Raji (cell line): Measurements from ENCODE around the gene VAC14.

Experiments
- POLR2A ChIP-seq: IDR thresholded peaks from 2 replicates; pipeline ENCODE4 v1.6.1; 2011; ENCODE audit warnings: low read depth, low read length, control low read depth; ENCODE audit not compliant: insufficient read depth

VAC14 gene

DNA sequence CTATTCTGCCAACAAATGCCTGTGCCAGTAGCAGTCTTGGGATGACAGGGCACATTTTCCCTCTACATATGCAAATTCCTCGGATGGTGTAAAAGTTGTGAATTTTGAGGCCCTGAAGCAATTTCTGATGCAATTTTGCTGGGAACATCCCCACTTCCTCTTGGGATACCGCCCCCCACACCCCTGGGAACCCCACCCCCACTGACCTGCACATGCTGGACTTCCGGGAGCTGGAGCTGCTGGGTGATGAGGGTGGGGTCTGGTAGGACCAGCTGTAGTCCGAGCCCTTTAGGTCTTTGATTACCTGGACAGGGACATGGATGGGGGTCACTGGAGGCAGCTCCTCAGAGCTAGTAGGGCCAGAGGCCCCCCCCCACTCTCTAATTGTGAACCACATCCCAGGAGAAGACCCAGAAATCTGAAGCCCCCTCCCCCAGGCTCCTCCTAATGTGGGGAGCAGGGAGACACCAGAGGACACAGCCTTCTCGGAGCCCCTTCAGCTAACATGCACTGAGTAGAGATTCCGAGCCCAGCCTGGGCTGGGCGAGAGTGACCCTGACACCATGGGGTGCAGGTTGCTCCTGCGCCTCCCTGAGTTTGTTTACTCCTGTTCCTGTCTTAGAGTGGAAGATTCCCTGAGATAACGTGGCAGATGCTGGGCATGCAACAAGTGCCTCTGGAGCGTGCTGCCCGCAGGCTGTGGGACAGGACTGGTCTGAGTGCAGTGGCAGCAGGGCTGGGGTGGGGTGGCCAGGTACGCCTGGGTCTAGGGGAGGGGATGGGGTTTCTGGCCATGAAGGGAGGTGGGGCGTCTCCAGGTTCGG, 124.1 kb downstream of the VAC14 start:
- no peak for TF ChIP-seq POLR2A

DNA sequence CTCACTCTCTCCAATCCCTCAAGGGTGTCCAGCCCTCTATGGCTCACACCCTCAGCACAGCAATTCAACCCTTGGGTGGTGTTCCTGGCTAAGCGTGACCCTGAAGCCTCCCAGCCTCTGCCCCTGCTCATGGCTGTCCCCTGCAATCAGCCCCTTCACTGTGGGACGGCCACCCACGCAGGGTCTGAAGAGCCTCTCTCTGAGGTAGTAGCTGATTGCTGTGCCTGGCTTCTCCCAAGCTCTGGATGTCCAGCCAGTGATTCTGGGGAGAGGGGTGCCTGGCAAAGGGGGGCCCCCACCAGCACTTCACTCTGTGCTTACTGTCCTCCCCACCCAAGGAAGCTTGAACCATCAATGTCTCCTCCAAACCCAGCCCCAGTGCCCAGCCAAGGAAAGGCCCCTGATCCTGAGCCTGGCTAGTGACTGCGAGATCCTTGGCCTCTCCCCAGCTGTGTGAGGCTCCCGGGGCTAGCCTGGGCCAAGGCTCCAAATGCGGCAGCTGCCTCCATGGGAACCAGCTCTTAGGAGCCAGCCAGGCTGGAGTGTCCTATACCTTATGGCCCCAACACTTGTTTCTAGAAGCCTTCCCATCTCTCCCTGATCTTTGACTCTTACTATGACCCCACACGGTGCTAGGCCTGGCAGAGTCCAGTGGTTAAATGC, 125.0 kb downstream of the VAC14 start:
- TF ChIP-seq POLR2A: no peak

DNA sequence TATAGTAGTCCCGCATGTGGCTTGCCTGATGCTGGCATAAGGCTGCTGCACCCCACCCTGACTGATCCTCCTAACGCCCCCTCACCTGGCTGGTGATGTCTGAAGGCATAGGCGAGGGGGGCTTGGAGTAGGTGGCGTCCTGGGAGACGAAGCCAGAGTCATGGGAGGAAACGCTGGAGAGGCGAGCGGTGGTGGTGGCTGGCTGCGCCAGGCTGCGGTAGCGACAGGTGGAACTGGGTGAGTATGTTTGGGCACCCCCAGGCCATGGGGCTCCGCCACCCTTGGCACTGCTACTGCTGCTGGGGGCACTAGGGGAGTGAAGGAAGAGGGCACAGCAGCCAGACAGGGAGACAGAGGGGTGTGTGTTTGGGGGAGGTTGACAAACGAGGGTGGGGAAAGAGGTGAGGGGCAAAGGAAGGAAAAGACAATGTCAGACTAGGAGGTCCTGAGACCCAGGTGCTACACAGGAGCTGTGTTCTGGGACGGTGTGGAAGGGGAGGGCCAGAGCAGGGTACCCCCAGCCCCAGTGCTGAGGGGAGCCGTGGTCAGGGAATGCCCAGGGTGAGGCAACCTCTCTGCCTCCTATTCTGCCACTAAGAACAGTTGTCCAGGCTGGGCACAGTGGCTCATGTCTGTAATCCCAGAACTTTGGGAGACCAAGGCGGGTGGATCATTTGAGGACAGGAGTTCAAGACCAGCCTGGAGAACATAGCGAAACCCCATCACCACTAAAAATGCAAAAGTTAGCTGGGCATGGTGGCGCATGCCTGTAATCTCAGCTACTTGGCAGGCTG, 126.5 kb downstream of the VAC14 start:
- TF ChIP-seq POLR2A: no peak

DNA sequence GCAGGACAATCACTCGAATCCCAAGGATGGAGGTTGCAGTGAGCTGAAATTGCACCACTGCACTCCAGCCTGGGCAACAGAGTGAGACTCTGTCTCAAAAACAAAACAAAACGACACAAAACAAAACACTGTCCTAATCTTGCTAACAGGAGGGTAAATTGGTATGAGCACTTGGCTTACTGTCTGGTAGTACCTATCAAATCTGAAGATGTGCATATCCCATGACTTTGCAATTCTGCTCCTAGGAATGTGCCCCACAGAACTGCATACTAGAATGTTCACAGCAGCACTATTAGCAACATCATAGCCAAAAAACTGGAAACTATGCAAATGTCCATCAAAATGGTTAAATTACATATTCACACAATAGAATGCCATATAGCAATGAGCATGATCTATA, 130.8 kb downstream of the VAC14 start:
- TF ChIP-seq POLR2A: no peak

DNA sequence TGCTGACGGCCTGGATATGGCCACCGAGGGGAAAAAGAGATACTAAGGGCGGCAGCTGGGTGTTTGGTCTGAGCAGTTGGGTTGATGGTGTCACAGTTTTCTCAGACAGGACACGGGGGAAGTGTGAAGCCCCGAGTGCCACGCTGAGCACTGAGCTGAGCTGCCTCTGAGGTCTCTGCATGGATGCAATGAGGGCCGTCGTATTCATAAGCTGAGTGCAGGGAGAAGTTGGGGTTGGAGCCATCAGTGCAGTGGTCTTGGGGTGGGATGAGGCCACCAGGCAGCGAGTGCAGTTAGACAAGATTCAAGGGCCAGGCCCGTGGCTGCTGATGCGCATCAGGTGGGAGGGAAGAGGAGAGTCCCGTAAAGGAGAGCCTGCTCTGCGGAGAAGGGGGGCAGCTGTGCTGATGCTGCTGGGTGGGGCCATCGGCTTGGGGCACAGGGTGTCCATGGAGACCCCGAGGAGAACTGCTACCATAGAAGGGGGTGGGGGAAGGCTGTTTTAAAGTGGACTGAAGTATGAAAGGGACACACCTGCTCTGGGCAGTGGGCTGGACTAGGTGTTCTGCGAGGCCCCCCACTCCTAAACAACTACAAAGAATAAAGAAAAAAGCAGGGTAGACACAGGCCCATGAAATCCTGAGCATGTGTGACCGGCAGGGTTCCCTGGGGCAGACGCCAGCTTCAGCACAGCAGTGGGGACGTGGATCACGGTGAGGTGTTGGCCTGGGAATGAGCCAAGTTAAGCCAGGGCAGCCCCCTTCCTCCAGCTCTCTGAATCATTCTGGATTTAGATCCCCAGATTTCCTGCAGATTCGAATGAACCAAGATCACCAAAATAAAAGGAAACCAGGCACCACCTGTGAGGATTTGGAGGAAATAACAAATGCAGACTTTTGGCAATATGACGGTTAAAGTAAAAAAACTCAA, 134.9 kb downstream of the VAC14 start:
- TF ChIP-seq POLR2A: no peak

DNA sequence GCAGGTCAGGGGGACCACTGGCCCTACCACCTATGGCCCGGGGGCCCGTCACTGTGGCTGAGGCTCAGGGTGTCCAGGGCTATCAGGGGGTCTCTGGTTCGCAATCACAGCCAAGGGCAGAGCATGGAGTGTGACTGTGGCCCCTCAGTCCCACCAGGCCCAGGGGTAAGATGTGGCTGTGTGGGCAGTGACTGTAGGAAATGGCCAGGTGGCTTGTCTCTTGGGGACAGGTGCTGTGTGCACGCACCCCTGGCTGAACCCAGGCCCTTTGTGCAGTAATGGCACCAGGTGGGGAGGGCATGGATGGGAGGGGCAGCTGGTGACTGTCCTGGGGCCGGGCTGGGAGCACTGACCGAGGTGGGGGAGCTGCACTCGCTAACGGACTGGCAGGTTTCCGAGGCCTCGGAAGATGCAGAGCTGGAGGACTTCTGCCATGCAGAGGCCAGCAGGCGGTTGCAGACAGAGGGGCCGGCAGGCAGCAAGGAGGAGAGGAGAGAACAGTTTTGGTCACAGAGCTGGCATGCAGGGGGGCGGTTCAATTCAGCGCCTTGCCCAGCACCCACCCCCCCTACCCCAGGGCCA, 135.8 kb downstream of the VAC14 start:
- no peak for TF ChIP-seq POLR2A

DNA sequence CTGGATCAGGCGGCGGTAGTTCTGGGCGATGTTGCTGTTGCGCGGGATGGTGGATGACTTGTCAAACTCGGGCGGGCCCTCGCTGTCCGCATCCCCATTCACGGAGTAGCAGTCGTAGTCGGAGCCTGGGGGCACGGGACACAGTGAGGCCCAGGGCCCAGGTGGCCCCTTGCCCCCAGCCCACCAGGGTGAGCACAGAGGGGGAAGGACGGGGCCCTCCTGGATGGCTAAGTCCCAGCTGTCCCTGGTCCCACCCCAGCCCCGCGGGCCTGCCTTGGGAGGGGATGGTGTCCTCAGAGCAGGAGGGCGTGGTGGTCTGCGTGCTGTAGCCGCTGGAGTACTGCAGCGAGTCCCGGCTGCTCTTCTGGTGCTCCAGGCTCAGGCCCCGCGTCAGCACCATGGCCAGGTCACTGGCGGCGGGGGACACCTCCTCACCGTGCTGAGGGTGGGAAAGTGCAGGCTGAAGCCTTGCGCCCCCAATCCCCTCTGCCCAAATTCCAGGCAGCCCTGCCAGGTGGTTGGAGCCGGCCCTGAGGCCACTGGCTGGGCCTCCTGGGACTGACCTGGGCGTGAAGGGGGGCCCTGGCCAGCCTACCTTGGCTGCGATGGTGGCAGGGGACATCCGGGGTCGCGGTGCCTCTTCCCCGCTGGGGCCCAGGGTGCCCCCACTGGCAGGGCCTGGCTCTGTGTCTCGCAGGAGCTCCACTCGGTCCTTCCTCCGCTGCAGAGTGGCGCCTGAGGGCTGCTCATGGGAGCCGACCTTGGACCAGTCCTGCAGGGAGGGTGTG, 136.4 kb downstream of the VAC14 start:
- no peak for TF ChIP-seq POLR2A

DNA sequence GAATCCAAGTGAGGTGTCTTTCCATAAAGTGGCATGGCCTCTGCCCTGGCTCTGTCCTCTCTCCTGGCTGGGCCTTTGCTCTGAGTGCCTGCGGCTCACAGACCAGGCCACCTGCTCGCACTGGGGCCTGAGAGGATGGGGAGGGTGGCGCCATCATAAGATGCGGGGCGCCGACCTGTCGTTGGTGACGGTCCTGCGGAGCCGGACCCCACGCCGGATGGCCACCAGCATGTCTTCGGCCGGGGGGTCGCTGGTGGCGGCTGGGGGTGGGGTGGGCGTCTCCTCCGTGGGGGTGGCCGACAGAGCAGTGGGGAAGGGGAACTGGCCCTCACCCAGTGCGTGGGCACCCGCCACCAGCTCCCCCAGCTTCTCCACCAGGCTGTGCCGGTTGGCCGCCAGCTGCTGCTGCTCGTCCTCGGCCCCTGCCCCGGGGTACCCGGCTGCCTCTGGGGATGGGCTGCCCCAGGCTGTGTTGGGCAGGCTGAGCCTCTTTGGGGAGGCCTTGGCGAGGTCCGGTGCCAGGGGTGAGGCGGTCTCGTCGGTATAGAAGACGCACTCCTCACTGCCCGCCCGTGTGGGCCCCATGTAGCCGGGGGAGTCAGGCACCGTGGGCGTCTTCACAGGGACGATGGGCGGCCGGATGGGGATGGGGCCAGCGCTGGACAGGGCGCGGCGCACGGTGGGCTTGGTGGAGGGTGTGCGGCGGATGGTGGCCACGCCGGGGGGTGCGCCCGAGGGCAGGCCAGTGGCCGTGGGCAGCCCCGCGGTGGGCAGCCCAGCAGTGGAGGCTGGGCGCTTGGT, 137.2 kb downstream of the VAC14 start:
- TF ChIP-seq POLR2A: no peak

DNA sequence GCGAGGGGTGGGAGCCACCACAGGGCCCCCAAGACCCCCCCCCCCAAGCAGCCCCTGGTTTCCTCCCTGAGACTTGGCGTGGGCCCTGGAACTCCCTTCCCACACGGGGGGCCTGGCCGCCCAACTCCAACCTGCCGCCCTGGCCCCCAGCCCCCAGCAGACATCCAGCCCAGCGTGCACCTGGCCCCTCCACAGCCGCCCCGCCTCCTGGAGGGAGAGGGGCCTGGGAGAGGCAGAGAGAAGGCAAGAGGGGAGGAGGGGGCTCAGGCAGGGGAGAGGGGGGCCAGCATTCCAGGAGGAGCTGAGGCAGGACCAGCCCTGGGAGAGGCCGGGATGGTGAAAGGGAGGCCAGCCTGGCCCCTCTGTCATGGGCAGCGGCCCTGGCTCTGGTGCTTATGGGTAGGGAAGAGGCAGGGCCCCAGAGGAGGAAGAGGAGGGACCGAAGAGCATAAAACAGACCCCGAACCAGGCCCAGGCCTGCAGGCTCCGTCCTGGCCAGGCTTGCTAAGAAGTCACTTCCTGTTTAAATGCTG, 137.9 kb downstream of the VAC14 start:
- TF ChIP-seq POLR2A: no peak

DNA sequence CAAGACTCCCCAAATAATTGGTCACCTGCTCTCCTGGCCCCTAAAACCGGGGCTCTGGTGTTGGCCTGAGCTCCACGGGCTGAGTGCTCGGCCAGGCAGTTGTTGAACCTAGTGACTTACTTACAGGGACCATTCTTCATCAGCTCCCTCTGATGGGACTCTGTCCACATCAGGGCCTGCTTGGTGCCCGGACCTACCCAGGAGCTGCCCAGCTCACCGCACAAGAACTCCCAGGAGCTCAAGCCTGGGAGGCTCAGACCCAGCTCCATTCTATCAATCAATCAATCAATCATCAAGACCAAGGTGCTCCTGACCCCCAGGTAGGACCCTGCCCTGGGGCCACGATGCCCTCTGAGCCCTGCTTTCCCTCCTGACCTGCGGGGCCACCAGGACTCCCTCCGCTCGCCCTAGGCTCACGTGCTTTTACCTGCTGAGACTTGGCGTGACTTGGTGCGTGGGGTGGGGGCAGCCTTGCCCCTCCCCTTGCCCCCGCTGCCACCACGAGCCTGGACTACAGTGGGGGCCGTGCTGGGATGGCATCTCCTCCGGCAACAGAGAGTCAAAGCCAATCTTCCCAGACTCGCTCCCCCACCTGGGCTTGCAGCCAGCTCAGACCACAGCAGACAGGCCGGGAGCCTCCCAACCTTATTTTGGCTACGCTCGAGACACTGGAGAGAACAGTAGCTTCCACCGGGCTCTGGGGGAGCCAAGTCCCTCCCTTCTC, 138.9 kb downstream of the VAC14 start:
- TF ChIP-seq POLR2A: no peak

DNA sequence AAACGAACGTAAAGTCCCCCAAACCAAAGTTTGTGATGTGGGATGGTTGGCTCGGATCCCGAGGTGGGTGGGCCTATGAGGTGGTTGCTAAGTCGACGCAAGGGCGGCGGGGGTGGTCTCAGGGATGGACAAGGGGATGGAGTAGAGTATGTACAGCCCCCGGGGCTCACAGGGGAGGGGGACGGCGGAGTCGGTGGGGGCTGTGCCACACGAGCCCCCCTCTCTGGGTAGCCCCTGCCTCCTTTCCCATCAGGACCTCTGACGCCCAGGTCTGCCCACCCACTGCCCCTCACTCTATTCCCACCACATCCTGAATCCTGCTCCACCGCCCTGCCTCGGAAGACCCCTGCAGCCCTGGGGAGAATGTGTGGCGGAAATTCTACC, 139.4 kb downstream of the VAC14 start:
- no peak for TF ChIP-seq POLR2A

DNA sequence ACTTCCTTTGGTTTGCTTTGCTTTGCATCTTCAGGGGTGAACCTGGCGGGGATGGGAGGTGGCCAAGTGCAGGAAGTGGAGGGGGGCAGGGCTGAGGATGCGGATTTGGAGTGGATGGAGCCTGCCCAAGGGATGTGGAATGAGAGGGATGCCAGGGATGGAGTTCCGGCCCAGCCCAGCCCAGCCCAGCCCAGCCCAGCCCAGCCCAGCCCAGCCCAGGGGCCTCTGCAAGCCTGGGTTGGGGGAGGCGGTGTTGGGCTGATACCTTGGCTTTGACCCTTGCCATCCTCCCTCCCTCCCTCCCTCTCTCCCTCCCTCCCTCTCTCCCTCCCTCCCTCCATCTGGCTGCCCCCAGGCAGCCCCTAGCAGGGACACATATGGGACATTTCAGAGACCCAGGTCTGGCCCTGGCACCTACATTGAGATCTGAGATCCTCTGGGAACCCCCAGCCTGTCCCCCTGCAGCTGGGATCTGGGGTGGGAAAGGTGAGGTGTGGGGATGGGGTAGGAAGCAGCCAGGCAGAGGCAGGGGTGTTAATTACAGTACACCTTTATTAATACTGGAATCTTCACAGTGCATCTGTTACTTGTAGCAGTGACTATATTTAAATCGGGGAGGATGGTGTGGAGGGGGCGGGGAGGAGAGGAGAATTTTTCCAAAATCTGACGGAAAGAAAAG, 140.1 kb downstream of the VAC14 start:
- no peak for TF ChIP-seq POLR2A
